Jurkat, Clone E6-1 (cell line): ENCODE data around the gene GRIN1.

Experiments
- DNase-seq: peaks from one replicate; pipeline ENCODE4 v3.0.0-alpha.2; 2011; ENCODE audit warnings: low read depth, low spot score
- H3K4me3 ChIP-seq: 2 replicates; pipeline ENCODE4 v1.5.1; 2011; ENCODE audit warnings: mild to moderate bottlenecking, low read length, control low read depth, moderate library complexity

The GRIN1 gene

DNA sequence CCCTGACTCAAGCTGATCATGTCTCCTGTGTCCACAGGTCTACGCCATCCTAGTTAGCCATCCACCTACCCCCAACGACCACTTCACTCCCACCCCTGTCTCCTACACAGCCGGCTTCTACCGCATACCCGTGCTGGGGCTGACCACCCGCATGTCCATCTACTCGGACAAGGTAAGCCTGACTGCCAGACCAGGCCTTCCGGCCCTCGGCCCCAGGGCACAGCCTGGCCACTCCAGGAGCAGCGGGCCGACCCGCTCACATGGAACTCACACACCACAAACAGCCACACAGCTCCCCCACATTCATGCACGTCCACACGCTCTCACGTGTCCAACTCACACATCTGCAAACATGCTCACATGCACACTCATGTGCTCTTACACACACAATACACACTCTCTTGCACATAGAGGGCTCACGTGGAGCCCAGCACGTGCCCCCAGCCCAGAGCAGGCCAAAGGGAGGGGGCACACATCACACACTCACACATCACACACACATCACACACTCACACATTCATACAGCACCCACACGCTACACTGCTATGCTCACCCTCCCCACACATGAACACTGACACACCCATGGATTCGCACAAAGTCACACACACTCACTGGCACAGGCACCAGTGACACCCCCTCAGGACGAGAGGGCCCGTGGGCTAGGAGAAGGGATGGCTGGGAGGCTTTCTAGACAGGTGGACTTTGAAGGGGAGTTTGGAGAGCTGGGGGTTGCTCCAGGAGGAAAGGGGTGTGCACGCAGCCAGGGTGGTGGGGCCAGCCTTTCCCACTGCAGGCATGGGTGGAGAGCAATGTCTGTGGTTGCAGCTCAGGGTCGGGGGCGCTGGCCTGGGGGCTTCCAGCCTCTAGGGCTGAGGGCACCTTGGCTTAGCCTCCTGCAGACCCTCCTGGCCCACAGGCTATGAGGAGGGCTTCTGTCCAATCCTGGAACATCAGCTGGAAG lies 3.3 kb downstream of the GRIN1 start:
- no peak overlapping the region for H3K4me3 ChIP-seq
- DNase-seq, result no peak

DNA sequence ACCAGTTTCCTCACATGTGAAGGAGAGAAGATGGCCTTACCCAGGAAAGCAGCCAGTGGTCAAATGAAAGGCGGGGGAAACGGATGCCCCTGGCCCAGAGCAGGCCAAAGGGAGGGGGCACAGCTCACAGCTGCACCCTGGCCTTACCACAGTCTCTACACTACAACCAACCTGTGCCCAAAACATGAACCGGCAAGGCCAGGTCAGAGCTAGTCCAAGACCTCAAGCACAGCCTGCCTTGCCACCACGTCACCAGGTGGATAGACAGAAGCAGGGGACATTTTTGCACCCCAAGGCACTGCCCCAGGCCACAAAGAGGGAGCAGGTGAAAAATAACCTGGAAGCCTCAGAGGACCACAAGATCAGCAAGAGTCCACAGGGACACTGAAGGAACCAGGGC lies 4.5 kb downstream of the GRIN1 start:
- DNase-seq, result no peak
- no peak overlapping the region for H3K4me3 ChIP-seq

DNA sequence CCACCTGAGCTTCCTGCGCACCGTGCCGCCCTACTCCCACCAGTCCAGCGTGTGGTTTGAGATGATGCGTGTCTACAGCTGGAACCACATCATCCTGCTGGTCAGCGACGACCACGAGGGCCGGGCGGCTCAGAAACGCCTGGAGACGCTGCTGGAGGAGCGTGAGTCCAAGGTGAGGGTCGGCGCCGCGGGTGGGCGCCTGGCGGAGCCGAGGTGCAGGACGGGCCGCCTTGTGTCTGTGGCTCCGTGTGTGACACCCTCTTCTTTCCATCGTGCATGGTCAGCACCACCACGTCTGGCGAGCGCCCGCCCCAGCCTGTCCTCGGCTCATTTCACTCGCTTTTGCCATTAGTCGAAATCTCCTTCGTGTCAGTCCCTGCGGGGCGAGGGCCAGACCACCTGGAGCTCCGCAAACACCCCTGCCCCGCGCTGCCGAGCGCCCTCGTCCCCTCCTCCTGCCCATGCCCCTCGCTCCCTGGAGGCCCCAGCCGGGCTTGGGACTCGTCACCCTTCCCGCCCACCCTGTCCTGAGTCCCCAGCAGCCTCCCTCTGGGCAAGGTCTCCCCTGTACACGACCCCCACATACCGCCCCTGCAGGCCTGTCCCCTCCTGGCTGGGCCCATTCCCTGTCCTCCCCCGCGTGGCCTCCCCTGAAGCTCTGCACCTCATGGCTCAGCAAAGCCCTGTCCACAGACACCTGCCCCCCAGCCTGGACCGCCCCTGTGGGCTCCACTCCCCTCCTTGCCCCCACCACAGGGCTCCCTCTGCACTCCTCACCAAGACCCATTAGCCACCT lies 7.0 kb downstream of the GRIN1 start:
- H3K4me3 ChIP-seq, result no peak overlapping the region
- no peak for DNase-seq

DNA sequence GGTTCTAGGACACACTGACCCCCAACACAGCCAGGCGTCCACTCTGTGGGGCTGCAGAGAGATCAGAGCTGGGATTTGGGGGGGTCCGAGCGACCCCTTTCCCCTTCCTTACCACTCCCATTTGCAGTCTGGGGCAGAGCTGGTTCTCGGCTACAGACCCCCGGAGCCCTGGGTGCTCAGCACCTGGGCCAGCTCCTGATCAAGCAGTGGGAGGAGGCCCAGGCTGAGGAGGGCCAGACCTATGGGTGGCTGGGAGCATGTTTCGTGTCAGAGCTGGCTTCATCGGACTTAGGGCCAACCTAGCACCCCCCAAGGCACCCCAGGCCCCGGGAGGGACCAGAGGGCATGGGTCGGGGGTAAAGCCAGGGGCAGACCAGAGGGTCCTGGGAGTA lies 7.6 kb downstream of the GRIN1 start:
- no peak overlapping the region for H3K4me3 ChIP-seq
- DNase-seq, result no peak

DNA sequence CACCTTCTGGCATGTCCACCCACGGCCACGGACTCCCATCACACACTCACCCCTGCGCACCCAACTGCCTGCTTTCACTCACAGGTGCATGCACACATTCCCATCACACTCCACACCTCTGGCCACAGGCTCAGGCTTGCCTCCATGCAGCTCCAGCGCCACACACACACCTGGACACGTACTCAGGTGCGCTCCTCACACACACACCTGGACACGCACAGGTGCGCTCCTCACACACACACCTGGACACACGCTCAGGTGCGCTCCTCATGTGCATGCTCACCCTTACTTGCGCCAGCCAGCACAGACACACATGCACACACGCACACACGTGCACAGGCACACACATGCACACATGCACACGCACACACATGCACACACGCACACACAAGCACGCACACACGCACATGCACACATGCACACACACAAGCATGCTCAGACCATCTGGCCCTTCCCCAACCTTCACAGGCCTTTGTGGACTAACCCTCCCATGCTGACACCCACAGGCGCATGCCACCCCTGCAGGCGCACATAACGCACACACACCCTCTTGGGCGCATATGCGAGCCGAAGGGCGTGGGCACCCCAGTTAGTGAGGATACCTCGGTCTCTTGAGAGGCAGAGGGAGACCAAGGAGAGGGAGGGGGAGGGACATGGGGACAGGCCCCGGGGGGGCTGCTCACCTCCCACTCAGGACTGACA lies 8.3 kb downstream of the GRIN1 start:
- no peak for DNase-seq
- no peak overlapping the region for H3K4me3 ChIP-seq

DNA sequence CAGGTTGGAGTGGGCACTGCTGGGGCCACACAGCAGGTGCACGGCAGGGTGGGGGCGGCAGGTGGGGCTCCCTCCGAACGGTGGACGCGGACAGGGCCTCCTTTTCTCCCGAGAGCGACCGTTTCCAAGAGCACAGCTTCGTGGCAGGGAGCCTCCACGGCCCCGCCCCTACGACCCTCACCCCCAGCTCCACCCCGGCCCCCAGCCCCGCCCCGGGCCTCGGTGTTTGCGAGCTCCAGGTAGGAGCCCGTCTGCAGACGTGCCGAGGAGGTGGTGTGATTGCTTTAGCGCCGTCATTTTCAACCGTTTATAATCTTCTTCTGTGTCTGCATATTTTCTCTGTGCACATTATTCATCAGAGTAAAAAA lies 8.8 kb downstream of the GRIN1 start:
- H3K4me3 ChIP-seq, result no peak overlapping the region
- no peak for DNase-seq

DNA sequence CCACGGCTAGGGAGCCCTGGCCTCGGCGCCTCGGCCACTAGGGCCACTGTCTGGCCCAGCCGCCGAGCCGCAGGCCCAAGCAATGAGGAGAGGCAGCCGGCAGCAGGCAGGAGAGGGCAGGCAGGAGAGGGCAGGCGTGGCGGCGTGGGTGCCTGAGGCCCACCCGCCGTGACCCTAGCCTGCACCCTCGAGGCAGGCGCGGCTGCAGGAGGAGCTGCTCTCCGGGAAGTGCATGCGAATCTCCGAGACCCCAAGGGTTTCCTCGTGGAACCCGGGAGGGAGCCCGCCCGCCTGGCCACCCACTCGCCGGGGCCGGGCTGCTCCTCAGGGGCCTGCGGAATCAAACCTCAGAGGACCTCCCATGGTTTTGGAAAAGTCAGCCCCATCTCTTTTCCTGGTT lies 9.3 kb downstream of the GRIN1 start:
- DNase-seq, result no peak
- H3K4me3 ChIP-seq, result no peak overlapping the region

DNA sequence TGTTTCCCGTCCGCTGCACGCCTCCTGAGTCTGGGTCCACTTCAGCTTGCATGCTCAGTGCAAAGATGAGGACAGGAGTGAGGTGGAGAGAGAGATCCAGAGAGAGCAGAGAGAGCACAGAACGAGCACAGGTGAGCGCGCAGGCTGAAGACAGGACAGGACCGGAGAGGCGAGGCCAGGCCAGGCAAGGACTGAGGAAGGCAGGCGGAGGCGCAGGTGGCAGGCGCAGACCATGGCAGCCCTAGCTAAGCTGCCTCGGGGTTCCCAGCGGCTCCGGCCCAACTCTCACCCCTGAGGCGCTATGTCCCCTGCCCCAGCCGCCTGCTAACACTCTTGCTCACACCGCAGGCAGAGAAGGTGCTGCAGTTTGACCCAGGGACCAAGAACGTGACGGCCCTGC lies 9.7 kb downstream of the GRIN1 start:
- DNase-seq, result no peak
- H3K4me3 ChIP-seq, result no peak overlapping the region

DNA sequence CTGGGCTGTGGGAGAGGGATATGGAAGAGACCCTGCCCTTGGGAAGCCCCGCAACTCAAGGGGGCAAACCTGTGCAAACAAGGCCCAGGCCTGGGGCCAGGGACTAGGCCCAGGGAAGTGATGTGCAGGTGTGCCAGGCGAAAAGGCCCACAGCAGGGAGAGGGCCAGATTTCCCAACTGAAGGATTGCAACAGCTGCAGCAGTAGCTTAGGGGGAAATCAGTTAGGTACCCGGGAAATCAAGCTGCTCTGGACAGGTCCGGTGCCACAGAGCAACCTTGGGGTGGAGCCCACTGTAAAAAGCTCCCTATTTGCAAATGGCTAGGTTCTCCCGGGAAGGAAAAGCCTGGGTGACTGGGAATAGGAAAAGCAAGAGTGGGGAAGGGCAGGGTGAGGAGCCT lies 10.4 kb downstream of the GRIN1 start:
- H3K4me3 ChIP-seq, result no peak overlapping the region
- DNase-seq, result no peak

DNA sequence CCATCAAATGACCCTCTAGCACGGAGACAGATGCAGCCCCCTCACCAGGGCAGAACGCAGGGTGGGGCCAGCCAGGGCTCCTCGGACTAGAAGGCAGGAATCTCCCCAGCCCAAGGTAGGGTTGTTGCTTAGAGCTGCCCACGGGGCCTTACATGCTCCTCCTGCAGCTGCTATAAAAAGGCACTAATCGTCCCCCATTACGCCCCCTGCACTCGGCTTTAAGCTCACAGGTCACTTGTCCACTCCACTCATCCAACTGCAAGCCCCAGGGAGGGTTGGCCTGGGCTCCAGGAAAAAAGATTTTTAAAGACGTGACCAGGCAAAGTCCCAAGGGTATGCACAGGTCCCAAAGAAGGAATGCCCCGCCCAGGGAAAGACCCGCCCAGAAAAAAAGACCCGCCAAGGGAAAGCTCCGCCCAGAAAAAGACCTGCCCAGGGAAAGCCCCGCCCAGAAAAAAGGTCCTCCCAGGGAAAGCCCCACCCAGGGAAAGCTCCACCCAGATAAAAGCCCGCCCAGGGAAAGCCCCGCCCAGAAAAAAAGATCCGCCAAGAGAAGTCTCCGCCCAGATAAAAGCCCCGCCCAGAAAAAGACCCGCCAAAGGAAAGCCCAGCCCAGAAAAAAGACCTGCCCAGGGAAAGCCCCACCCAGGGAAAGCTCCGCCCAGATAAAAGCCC lies 11.1 kb downstream of the GRIN1 start:
- peak; percentile 48 for DNase-seq
- no peak overlapping the region for H3K4me3 ChIP-seq

DNA sequence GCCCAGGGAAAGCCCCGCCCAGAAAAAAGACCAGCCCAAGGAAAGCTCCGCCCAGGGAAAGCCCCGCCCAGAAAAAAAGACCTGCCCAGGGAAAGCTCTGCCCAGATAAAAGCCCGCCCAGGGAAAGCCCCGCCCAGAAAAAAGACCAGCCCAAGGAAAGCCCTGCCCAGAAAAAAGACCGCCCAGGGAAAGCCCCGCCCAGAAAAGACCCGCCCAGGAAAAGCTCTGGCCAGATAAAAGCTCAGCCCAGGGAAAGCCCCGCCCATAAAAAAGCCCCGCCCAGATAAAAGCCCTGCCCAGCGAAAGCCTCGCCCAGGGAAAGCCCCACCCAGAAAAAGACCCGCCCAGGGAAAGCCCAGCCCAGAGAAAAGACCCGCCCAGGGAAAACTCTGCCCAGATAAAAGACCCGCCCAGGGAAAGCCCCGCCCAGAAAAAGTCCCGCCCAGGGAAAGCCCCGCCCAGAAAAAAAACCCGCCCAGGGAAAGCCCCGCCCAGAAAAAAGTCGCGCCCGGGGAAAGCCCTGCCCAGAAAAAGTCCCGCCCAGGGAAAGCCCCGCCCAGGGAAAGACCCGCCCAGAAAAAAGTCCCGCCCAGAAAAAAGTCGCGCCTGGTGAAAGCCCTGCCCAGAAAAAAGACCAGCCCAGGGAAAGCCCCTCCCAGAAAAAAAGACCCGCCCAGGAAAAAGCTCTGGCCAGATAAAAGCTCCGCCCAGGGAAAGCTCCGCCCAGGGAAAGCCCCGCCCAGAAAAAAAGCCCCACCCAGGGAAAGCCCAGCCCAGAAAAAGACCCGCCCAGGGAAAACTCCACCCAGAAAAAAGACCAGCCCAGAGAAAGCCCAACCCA lies 11.9 kb downstream of the GRIN1 start:
- peak; percentile 70 for DNase-seq
- no peak overlapping the region for H3K4me3 ChIP-seq

DNA sequence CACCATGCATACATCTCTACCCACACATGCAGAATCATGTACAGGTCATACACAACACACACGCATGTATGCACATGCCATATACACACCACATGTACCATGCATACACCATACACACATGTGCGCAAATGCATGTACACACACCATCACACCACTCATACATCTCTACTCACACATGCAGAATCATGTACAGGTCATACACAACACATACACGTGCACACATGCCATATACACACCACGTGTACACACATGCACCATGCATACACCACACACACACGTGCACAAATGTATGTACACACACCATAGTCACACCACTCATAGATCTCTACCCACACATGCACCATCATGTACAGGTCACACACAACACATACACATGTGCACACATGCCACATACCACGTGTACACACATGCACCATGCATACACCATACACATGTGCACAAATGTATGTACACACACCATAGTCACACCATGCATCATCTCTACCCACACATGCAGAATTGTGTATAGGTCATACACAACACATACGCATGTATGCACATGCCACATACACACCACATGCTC lies 14.0 kb downstream of the GRIN1 start:
- no peak overlapping the region for H3K4me3 ChIP-seq
- no peak for DNase-seq

DNA sequence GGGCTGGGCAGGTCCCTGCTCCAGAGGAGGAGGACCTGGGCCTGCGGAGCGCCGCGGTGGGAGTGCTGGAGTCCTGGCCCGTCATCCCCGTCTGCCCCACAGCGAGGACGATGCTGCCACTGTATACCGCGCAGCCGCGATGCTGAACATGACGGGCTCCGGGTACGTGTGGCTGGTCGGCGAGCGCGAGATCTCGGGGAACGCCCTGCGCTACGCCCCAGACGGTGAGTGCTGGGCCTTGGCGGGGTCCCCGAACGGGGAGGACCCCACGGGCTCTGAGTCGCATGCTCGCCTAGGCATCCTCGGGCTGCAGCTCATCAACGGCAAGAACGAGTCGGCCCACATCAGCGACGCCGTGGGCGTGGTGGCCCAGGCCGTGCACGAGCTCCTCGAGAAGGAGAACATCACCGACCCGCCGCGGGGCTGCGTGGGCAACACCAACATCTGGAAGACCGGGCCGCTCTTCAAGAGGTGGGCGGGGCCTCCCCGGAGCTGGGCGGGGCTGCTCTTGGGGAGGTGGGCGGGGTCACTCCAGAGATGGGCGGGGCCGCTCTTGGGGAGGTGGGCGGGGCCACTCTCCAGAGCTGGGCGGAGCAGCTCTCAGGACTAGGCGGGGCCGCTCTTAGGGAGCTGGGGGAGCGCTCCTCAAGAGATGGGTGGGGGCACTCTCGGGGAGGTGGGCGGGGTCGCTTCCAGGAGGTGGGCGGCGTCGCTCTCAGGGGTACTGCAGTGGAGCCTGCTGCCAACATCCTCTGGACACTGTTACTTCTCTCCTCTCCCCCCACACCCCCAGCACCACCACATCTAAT lies 17.8 kb downstream of the GRIN1 start:
- no peak overlapping the region for H3K4me3 ChIP-seq
- DNase-seq, result peak; percentile 39

DNA sequence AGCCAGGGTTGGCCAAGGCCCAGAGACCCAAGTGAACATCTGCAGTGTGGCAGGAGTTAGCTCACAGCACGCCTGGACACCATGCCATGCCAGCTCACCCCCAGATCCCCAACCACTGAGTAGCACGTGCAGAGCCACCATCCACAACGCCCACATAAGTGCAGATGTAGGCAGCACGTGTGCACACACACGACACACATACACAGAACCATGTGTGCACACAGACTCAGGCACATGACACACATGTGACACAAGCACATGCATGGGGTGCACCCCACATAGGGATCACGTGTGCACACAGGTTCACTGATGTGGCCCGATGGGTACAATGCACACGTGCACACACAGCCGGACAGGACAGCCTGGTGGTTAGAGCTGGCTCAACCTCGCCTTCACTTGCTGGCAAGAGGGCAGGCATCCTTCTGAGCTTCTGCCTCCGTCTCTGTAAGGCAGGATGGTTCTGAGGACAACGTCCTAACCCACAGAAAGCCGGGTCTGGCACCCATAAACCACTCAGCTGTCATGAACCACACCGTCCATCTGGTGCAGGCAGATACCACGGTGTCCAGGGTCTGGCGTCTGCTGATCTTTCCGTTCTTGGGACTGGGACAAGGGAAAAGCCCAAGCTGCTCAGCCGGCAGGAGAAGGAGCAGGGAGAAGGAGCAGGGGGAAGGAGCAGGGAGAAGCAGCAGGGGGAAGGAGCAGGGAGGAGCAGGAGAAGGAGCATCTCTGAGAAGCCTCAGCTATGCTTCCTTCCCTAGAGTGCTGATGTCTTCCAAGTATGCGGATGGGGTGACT lies 18.9 kb downstream of the GRIN1 start:
- DNase-seq, result no peak
- no peak overlapping the region for H3K4me3 ChIP-seq

DNA sequence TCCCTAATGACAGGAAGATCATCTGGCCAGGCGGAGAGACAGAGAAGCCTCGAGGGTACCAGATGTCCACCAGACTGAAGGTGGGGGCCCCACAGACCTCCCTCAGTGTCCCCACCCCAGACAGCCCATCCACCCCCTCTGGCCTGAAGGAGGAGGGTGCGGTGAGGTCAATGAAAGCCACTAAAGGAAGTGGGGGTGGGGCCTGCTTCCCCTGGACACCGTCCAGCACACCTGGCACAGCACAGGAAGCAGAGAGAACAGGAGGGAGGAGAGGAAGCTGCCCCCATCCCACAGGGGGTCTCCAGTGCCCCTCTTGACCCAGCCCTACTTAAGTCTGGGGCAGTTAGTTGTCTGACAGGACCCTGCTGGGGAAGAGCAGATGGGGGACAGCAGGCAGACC lies 19.7 kb downstream of the GRIN1 start:
- DNase-seq, result no peak
- no peak overlapping the region for H3K4me3 ChIP-seq

DNA sequence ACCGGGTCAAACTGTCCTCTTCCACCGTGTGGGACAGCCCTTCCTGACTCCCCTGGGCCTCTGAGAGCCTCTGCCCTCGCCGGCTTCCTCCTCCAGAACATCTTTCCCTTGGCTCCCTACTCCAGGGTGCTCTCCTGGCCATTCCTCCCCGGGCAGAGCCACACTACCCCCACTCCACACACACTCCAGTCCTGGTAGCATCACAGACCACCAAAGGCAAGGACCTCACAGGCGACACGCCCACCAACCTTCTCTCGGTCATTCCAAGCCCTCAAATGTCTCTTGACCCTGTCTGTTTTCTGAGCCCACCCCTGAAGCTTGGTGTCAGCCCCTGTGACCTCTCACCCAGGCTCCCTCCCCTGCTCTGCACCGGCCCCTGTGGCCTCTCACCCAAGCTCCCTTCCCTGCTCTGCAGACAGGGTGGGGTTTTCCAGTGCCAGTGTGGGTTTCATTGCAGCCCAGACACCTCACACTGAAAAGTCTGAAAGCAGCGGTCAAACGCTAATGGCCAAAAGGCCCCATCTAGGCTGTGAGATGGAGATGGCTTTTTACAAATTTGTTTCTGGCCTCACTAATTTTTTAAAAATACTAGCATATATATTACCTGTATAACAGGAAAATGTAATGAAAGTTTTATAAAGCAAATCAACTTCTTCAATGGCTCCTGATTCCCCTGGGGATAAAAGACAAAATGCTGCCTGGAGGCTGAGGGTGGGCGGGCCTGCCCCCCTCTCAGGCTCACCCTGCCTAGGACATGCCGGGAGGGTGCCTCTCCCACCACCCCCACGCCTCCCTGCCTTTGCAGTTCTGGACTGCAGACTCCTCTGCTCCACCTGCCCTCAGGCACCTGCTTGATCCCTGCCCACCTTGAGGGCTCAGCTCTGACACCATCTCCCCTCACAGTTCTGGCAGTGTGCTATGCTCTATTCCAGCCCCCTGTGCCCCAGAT lies 20.4 kb downstream of the GRIN1 start:
- DNase-seq, result no peak
- H3K4me3 ChIP-seq, result no peak overlapping the region
